ENCODE data around the gene APOLD1.
A peak's percentile ranks its signal among the peaks of the same experiment; 100 is the strongest.
"Not testable (repeated sequence)": the region's sequence is repeated elsewhere in the genome, so short reads cannot be mapped to it uniquely, and the experiment has no call there.

Gene APOLD1, protein sequence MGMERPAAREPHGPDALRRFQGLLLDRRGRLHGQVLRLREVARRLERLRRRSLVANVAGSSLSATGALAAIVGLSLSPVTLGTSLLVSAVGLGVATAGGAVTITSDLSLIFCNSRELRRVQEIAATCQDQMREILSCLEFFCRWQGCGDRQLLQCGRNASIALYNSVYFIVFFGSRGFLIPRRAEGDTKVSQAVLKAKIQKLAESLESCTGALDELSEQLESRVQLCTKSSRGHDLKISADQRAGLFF

DNA sequence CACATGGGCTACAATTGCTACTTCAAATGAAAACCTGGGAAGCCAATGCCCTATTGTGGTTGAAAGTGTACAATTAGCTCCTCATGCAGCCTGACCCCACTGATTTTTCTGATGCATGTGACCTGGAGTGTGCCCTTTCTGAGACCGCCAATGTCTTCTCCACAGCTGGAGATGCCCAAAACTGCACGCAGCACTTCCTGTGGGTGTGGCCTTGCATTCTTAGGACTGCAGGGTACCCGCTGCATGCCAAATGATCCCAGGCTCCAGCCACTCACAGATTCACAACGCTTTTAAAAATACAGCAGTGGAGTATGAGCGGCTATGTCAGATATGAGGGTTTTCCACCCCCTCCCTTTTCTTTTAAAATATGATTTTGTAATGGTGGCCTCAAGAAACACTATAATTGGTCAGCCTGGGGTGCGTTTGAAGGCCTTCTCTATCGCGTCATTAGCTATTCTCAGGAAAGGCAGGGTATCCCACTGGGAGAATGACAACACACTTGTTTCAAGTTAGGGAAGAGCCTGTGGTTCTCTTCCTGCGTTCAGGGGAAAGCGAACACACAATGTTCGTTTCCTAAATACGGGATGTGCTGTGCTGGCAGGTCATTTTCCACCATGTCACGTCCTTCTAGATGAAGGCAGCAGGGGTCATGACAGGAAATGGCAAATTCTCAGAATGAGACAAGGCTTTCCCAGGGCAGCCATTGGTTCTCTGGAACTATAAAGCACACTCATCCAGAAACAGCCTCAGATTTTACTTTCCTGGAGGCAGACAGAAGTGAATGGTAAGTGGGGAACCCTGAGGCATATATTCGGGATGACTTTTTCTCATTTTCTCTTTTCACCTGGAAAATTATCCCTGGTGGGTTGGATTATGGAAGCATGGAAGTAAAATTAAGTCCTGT lies at the start of gene APOLD1:
TSS of gene APOLD1 (plus strand) at position 749 of the 904 bp plus-strand sequence. CDS start at position 782, 33 bp downstream.
- DNase-seq = no peak

DNA sequence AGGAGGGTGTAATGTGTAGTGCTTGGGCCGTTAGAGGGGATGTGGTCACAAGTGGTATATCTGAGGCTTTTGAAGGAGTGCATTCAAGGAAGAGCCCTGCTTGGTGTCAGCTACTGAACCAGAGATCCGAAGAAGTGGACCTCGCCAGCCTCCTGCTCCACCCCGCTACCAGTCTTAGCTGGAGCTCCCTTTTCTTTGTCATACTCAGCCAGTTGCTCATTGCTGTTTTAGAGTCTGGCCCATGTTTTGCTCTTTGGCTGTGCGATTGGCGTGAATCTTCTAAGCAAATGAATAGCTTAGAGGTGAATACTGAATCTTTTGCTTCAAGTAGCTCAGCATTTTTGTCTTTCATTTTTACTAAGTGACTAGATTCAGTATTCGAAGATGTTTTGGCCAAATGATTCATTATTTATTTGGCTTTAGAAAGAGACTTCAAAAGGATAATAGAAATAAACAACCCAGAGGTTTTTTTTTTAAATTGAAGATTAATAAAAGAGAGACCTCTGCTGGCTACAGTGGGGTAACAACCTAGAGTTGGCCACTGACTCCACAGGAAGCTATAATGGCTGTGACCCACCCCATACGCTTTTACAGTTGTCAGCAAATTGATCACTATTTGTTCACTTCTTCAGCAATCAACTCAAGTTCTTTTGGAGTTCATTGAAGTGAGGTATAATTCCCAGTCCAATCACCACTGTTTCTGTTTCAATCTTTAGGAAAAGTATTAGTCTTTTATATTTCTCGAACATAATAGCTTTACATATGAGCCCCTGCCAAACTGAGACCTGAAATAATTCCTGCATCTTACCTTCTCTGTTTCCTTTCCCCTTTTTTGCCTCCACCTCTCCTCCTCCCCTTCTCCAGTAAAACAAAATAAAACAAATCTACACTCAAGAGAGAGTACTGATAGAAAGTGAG lies 48.4 kb upstream of the APOLD1 start:
- DNase-seq = peak in 1 of 2 donors; percentile 55

DNA sequence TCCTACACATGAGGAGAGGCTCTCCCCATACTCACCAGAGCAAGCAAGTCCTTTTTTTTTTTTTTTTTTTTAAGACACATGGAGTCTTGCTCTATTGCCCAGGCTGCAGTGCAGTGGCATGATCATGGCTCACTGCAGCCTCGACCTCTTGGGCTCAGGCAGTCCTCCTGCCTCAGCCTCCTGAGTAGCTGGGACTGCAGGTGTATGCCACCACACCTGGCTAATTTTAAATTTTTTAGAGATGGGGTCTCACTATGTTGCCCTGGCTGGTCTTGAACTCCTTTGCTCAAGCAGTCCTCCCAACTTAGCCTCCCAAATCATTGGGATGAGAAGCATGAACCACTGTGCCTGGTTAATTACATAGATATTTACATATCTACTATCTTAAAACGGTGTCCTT lies 47.3 kb upstream of the APOLD1 start:
- DNase-seq = not testable (repeated sequence)

DNA sequence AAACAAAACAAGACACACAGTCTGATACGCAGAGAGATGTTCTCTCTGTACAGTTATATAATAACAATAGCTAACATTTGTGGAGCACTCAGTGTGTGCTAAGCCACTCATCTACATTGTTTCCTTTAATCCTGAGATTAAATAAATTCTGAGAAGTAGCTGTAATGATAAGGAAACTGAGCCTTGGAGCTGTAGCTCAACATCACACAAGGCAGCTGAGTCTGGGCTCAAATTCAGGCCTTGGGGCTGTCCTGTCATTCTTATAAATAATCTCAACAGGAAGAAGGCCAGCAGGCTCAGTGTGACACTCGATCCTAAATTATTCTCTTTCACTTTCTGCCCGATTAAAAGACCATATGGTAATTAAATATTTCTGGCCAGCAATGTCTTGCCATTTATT lies 43.8 kb upstream of the APOLD1 start:
- no peak for DNase-seq

DNA sequence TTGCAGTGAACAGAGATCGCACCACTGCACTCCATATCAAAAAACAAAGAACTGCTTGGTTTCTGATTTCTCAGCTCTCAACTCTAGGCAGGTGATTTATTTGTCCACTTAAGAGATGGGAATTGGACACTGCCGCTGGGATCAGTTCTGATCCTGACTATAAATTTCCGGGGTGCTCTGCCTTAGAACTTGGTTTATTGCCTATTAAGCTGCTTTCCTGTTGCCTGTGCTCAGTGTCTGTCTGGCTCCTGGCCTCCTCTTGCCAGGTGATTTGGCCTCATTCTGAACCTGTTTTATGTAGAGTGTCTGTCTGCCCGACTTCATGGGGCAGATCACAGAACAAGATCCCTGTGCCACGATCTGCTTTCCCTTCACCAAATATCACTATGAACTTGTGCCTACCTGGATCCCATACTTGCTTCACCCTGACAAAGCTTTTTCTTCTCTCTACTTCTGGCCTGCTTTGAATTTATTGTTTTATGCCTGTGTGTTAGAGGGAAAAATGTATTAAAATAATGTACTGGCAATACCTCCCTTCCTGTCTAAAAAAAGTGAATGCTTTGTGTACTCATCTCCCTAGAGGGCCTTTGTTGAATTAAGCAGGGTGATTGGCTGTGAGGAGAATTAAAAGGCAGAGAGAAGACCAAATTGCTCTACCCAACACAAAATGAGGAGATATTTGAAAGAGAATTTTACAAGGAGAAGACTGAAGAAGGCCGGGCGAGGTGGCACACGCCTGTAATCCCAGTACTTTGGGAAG lies 40.7 kb upstream of the APOLD1 start:
- DNase-seq = no peak

DNA sequence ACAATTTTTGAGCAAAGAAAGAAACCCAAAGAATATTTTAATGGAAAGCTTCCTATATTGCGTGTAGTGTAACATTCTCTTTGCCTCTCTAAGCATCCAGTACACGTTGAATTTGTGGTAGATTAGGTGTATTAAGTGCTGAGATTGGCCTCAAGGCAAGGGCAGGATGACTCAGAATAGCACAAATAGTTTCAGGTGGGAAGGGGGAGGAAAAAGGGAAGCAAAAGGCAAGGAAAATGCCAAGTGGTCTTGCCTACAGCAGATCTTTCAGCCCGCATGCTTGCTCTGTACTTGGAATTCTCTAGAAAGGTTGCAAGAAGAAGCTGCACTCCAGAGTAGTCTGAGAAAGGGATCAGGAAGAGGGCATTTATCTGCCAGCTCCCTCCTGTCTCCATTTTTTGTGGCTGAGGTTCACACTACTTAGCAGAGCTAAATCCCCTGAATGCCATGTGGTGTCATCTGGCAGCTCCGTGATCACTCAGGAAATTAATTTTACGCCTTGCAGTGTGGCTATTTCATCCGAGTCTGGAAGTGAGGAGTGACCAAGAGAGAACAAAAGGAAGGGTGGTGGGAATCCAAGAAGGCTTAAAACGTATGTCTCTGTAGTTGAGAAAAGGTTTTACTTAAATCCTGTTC lies 39.8 kb upstream of the APOLD1 start:
- DNase-seq = no peak

DNA sequence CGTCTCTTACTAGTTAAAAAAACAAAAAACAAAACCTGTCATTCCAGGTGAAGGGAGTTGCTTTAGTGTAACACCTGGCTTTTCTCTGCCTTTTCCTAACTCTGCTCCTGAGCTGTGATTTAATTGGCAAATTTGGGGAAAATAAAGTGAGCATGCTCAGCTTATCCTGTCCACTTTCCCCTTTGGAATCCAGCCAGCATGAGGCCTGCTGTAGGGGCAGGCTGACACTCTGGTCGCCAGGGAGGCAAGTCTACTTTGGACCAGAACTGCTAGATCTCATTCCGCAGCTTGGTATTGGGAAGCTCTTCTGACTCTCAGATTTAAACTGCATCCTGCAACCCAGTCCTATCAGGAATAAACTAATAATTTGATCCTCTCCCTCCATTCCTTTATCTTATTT lies 38.2 kb upstream of the APOLD1 start:
- no peak for DNase-seq

DNA sequence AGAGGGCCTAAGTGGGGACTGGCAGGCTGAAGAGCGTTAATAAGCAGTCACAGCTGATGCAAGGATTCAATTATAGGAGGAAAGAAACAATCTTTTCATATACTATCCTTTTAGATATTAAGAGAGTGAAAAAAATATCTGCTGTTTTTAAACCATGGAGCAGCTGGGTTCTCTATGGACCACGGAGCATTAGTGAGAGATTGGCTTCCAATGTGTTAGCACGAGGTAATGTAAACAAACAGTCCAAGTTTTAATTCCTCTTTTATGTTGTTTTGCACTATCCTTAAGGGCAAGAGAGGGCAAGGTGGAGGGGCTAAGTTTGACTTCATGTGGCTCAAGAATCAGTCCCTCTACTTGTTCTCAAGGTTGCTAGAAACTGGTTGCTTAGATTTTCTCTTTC lies 37.4 kb upstream of the APOLD1 start:
- no peak for DNase-seq

DNA sequence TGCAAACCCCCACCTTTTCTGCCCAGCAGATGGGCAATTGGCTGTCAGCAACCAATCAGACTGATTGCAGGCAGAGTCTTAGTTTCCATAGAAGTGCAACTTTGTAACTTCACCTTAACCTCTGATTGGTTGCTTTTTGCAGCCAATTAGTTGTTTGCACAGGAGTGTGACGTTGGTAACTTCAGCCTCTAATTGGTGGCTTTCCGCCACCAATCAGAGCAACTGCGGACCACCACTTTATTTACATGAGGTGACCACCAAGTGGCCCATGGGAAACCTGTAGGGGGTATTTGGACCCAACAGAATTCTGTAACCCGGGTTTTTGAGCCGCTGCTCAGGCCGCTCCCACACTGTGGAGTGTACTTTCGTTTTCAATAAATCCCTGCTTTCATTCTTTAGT lies 36.0 kb upstream of the APOLD1 start:
- DNase-seq = no peak

DNA sequence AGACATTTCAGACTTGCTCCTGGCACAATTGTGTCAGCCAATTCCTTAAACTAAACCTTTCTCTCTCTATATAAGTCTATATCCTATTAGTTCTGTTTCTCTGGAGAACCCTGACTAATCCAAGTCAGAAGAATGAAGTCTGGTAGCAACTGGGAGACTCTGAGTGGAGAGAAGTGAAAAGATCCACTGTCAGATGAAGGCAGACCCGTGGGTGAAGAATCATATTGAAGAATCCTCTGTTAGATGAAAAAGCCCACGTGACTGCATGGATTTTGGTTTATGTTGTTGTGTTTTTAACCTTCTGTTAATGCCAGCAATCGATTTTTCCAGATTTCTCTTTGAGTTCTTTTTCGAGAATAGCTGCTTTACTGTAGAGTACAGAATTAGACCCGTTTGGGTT lies 29.5 kb upstream of the APOLD1 start:
- no peak for DNase-seq

DNA sequence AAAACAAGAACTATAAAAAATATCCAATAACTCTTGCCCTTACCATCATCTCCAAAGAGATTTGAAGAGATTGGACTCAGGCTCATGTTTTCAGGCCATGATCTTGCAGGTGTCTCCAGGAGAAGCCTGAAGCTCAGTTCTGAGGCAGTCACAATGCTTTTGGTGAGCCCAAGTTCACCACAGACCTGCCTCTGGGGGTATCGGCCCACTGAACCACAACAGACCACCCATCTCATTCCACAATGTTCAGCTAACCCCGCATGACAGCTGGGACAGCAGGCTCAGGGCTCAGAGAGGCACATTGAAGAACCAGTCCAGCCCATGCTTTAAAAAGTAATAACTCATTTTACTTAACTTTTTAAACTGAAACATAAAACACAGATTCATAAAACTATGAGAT lies 28.3 kb upstream of the APOLD1 start:
- no peak for DNase-seq

DNA sequence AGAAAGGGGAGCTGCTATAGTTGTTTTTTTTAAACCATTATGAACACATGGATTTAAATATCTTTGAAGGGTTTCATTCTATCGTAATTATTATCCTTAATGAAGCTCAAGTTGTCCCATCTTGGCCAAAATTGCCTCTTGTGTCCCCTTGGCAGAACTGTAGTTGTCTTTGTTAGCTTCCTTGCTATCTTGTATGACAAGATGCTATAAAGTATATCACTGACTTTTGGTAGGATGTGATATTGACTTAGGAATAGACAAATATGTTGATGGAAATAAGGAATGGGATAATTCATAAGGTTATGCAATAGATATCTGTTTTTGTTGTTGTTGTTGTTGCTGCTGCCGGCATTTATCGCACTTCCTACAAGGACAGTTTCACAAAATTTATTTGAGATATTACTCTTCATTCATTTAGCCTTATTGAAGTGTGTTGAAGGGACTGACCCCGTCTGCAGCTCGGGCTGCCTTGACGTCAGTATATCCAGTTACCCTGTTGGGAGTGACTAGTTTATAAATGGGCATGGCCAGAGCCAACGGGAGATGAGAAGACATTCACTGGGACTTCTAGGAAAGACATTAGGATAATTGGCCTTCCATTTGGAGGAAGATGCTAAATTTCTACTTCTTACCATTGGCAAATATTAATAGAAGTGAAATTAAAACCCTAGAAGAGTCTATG lies 26.1 kb upstream of the APOLD1 start:
- DNase-seq = no peak

DNA sequence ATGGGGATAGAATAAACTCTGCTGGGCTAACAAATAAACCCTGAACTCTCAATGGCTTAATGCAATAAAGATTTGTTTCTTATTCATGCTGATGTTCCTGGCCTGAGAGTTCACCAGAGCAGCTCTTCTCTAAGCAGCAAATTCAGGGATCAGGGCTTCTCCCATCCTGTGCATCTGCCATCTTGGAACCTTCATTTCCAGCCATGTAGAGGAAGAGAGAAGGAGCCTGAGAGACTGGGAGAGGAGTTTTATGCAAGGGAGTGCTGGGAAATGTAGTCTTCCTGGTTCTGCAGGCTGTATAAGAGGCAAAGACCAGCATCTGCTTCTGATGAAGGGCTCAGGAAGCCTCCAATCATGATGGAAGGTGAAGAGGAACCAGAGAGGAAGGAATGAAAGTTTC lies 20.6 kb upstream of the APOLD1 start:
- DNase-seq = no peak

DNA sequence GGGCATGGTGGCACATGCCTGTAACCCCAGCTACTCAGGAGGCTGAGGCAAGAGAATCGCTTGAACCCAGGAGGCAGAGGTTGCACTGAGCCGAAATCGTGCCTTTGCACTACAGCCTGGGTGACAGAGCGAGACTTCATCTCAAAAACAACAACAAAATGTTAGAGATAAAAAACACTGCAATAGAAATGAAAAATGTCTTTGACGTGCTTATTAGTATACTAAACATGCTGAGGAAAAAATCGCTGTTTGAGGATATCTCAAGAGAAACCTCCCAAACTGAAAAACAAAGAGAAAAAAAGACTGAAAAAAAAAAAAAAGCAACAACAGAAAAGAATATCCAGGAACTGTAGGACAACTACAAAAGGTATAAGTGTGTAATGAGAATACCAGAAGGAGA lies 15.2 kb upstream of the APOLD1 start:
- DNase-seq = no peak

DNA sequence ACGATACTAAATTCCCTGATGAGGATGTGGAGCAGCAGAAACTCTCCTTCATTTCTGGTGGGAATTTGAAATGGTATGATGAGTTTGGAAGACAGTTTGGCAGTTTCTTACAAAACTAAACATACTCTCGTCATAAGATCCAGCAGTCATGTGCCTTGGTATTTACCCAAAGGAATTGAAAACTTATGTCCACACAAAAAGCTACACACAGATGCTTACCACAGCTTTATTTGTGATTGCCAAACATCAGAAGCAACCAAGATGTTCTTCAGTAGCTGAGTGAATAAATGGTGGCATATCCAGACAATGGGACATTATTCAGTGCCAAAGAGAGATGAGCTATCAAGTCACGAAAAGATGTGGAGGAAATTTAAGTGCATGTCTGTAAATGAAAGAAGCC lies 10.7 kb upstream of the APOLD1 start:
- DNase-seq = no peak

DNA sequence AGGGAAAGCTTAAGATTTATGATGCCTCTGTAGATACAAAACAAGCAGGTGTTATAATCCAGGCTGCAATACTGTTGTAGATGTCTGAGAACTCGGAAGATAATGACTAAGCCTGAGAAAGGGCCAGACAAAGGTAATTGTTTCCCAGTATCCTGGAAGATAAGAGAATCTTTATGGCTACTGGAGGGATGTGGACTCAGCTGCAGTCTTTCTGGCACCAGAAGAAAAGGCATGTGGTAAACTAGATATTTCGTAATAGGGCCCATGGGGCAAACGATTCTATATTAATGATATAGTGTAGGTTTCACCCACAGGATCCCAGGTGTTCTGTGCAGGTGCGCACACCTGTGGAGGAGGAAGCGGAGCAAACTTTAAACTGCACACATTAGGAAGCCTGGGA lies 9.2 kb upstream of the APOLD1 start:
- no peak for DNase-seq

DNA sequence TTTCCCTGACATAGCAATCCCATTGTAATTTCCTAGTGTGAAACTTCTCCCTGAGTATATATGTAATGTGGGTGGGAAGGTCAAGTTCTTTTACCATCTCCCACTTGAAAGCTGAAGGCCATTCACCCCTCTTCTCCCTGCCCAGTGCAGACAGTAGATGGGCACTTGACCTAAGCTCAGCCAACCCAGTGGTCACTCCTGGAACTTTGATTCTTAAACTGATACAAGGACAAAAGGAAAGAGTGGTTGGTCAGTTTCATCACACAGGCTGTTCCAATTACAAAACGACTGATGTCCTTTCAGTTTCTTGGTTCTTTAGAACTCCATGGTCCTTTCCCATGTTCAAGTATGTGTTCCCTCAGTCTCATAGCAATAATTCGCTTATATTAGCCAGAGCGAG lies 8.4 kb upstream of the APOLD1 start:
- no peak for DNase-seq

DNA sequence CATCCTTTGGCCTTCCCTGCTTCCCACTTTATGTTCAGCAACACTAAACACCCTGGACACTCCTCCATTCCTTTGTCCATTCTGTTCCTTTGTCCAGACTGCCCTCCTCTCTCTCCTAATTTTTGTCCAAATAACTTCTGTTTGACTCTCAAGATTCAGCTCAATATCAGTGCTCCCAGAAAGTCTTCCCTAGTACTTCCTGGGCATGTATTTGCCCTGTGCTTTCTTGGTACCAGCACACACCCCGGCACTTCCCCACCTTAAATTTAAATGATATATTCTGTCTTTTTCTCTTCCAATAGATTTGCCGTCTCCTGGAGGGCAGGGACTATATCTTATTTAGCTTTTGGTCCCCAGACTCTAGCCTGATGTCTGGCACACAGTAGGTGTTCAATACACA lies 6.5 kb upstream of the APOLD1 start:
- DNase-seq = no peak

DNA sequence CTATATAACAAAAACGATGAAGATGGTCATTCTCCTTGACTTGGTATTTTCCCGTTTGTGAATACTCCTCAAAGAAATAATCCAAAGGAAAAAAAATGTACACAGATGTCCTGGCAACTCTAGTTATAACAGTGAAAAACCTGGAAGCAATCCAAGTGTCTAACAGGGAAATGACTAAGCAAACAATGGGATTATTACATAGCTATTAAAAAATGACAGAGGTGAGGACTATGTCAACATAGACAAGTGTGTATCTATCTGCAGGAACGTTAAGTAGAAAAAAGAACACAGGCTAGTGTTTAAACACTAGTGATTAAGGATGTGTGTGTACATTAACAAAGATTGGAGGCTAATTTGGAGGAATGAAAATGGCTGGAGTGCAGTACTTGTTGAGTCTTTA lies 5.9 kb upstream of the APOLD1 start:
- no peak for DNase-seq

DNA sequence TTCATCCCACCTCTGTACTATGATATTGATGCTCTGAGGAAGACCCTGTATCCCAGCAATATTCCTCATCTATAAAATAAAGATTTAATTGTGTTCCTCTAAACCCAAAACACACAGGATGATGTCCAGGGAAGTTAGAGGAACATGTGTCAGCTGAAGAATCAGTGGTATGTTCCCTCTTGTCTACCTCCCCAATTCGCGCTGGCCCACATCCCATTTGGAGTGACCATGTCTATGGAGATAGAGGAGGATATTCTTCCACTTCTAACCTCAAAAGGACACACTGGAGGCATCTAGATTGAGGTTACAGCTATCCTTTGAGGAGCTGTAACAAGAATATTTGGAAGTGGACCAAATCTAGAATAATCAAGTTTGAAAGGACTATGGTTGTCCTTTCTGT lies 1.3 kb upstream of the APOLD1 start:
- DNase-seq = no peak

DNA sequence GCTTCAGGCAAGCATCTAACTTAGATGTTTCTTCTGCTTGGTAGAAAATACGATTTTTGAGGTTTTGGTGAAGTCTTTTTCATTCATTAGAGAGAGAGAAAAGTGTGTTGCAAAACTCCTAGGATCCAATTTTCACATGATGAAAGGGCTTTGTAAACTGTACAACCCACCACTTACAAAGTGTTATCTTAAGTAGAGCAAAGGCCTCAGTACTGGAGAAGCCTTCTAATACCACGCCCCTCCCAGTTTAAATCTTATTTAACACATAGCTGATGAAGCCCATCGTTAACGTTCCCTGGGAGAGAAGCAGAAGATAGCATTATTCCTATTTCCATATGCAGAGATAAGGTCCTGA lies 869 bp downstream of the APOLD1 start:
- no peak for DNase-seq
